ENCODE results near the gene RAB15.

- TF ChIP-seq CTCF (IDR thresholded peaks at IDR 0.05; ENCODE audit: poor library complexity) (no peak), EZH2 (IDR thresholded peaks at IDR 0.05; ENCODE audit: borderline replicate concordance) (no peak)
Measured at GRCh38 chr14:64994540-64994939, 22.4 kb upstream of the RAB15 start.

Data from hepatocyte (in vitro differentiated cells).